ENCODE measurements around the gene INO80.

Gene INO80

GRCh38 chr15:40976819-40977218 is 139.3 kb downstream of the INO80 start:
- no peak for TF ChIP-seq CTCF (IDR thresholded peaks at IDR 0.05)
- H3K4me1 Mint-ChIP-seq: peaks cover 10% of the 10 kb centered on the region
- peaks cover 42% of the 10 kb centered on the region for H3K36me3 Mint-ChIP-seq (ENCODE audit: low read depth)
- no peaks in the 10 kb centered on the region for H3K9me3 Mint-ChIP-seq
- H3K27ac Mint-ChIP-seq: no peak overlapping the region
- no peak overlapping the region for H3K4me3 Mint-ChIP-seq
- peaks cover 2% of the 10 kb centered on the region for H3K27me3 Mint-ChIP-seq (ENCODE audit: low read depth, poor library complexity)
- no peak for DNase-seq

GRCh38 chr15:40974879-40975278 is 141.2 kb downstream of the INO80 start:
- Mint-ChIP-seq H3K27ac (no peak overlapping the region), H3K4me1 (peaks cover 10% of the 10 kb centered on the region), H3K27me3 (ENCODE audit: low read depth, poor library complexity) (peaks cover 2% of the 10 kb centered on the region), H3K9me3 (no peaks in the 10 kb centered on the region), H3K36me3 (ENCODE audit: low read depth) (peaks cover 24% of the 10 kb centered on the region), H3K4me3 (no peak overlapping the region)
- no peak for TF ChIP-seq CTCF (IDR thresholded peaks at IDR 0.05)
- no peak for DNase-seq

GRCh38 chr15:40969363-40969762 is 146.7 kb downstream of the INO80 start:
- H3K27ac Mint-ChIP-seq: no peak overlapping the region
- no peaks in the 10 kb centered on the region for H3K36me3 Mint-ChIP-seq (ENCODE audit: low read depth)
- no peak overlapping the region for H3K4me3 Mint-ChIP-seq
- H3K9me3 Mint-ChIP-seq: no peaks in the 10 kb centered on the region
- peaks cover 43% of the 10 kb centered on the region for H3K4me1 Mint-ChIP-seq
- TF ChIP-seq CTCF (IDR thresholded peaks at IDR 0.05): no peak
- no peak for DNase-seq
- peaks cover 13% of the 10 kb centered on the region for H3K27me3 Mint-ChIP-seq (ENCODE audit: low read depth, poor library complexity)

- no peak overlapping the region for H3K27ac Mint-ChIP-seq
- DNase-seq: no peak
These were observed 147.6 kb downstream of the INO80 start for GRCh38 chr15:40968290-40969085.

GRCh38 chr15:40964634-40965033 is 151.4 kb downstream of the INO80 start:
- peaks cover 45% of the 10 kb centered on the region for H3K4me1 Mint-ChIP-seq
- peaks cover 15% of the 10 kb centered on the region for H3K27me3 Mint-ChIP-seq (ENCODE audit: low read depth, poor library complexity)
- no peak for DNase-seq
- no peak overlapping the region for H3K27ac Mint-ChIP-seq
- peaks cover 11% of the 10 kb centered on the region for H3K9me3 Mint-ChIP-seq
- peaks cover 6% of the 10 kb centered on the region for H3K36me3 Mint-ChIP-seq (ENCODE audit: low read depth)
- no peak for TF ChIP-seq CTCF (IDR thresholded peaks at IDR 0.05)
- H3K4me3 Mint-ChIP-seq: no peak overlapping the region

More at GRCh38 chr15:40968290-40969085, 147.6 kb downstream of the INO80 start:
- H3K4me1 Mint-ChIP-seq: peaks cover 44% of the 10 kb centered on the region
- no peaks in the 10 kb centered on the region for H3K9me3 Mint-ChIP-seq
- H3K4me3 Mint-ChIP-seq: no peak overlapping the region
- no peak for TF ChIP-seq CTCF (IDR thresholded peaks at IDR 0.05)
- H3K36me3 Mint-ChIP-seq (ENCODE audit: low read depth): no peaks in the 10 kb centered on the region
- peaks cover 14% of the 10 kb centered on the region for H3K27me3 Mint-ChIP-seq (ENCODE audit: low read depth, poor library complexity)

- Mint-ChIP-seq H3K9me3 (peaks cover 11% of the 10 kb centered on the region), H3K4me1 (peaks cover 45% of the 10 kb centered on the region), H3K27me3 (ENCODE audit: low read depth, poor library complexity) (peaks cover 12% of the 10 kb centered on the region), H3K4me3 (no peak overlapping the region), H3K36me3 (ENCODE audit: low read depth) (peaks cover 6% of the 10 kb centered on the region), H3K27ac (no peak overlapping the region)
- DNase-seq: no peak
- TF ChIP-seq CTCF (IDR thresholded peaks at IDR 0.05): no peak
These were observed 152.1 kb downstream of the INO80 start for GRCh38 chr15:40964006-40964405.
